Measurements from ENCODE around the gene ESRRA. TPM values are rescaled to one million over a fixed set of nuclear protein-coding genes. Genes with fewer than 3 reads are reported as not detected.

Gene ESRRA
- polyA plus RNA-seq, 1 donor from 2014 or later: 29.0 TPM

DNA sequence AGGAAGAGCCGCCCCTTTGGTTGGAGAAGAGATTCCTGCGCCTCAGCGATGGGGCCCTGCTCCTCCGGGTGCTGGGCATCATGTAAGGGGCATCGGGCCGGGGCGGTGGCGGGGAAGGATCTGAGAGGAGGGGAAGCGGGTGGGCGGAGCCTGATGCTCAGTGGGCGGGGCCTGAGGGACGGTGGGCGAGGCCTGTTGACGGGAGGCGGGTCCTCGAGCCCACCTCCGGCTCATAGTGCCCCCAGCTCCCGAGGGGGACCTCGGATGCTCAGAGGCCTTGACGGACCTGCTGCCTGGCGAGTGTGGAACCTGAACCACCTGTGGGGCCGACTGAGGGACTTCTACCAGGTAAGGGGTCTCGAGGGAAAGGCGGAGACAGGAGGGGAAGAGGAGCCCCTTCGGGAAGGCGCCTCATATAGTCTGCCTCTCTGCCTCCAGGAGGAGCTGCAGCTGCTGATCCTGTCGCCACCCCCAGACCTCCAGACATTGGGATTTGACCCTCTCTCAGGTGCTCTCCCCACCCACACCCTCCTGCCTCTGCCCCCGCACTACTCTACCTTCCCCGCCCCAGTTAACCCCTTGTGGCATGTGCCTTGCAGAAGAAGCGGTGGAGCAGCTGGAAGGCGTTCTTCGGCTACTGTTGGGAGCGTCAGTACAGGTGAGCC is 35.5 kb downstream of the ESRRA start:
- Histone ChIP-seq H3K79me2 (replicated peaks; ENCODE audit: insufficient read depth, low read length) (no peaks in the 10 kb centered on the region), H2AFZ (ENCODE audit: low read depth, low read length) (no peak overlapping the region), H3K27ac (ENCODE audit: low read length) (no peak overlapping the region), H3K4me3 (ENCODE audit: low read length) (no peak overlapping the region), H3K9me2 (ENCODE audit: insufficient read depth, low read length) (no peaks in the 10 kb centered on the region), H3K9me3 (ENCODE audit: low read length) (no peaks in the 10 kb centered on the region), H3K27me3 (ENCODE audit: insufficient read depth, low read depth, low read length) (no peaks in the 10 kb centered on the region), H3K36me3 (ENCODE audit: insufficient read depth, low read length) (no peaks in the 10 kb centered on the region), H3K9ac (ENCODE audit: low read length) (no peak overlapping the region), H3F3A (ENCODE audit: insufficient read depth, low read length, poor library complexity, severe bottlenecking) (no peaks in the 10 kb centered on the region), H3K4me2 (ENCODE audit: low read length) (no peak overlapping the region), H4K20me1 (ENCODE audit: insufficient read depth) (no peaks in the 10 kb centered on the region)
- no peak for TF ChIP-seq CTCF (IDR thresholded peaks at IDR 0.05; ENCODE audit: poor library complexity, severe bottlenecking)
- TF ChIP-seq POLR2AphosphoS5 (IDR thresholded peaks at IDR 0.05): no peak
- TF ChIP-seq SMC3 (conservative IDR thresholded peaks at IDR 0.05; ENCODE audit: poor library complexity): no peak
- TF ChIP-seq RAD21 (conservative IDR thresholded peaks at IDR 0.05): no peak
- TF ChIP-seq MXI1 (conservative IDR thresholded peaks at IDR 0.05; ENCODE audit: poor library complexity, severe bottlenecking): no peak
- TF ChIP-seq EZH2 (IDR thresholded peaks at IDR 0.05; ENCODE audit: borderline replicate concordance, insufficient read depth, low read length, poor library complexity, severe bottlenecking): no peak
- no peak for TF ChIP-seq EP300 (conservative IDR thresholded peaks at IDR 0.05; ENCODE audit: poor library complexity, severe bottlenecking)
- TF ChIP-seq, protein P1, sequence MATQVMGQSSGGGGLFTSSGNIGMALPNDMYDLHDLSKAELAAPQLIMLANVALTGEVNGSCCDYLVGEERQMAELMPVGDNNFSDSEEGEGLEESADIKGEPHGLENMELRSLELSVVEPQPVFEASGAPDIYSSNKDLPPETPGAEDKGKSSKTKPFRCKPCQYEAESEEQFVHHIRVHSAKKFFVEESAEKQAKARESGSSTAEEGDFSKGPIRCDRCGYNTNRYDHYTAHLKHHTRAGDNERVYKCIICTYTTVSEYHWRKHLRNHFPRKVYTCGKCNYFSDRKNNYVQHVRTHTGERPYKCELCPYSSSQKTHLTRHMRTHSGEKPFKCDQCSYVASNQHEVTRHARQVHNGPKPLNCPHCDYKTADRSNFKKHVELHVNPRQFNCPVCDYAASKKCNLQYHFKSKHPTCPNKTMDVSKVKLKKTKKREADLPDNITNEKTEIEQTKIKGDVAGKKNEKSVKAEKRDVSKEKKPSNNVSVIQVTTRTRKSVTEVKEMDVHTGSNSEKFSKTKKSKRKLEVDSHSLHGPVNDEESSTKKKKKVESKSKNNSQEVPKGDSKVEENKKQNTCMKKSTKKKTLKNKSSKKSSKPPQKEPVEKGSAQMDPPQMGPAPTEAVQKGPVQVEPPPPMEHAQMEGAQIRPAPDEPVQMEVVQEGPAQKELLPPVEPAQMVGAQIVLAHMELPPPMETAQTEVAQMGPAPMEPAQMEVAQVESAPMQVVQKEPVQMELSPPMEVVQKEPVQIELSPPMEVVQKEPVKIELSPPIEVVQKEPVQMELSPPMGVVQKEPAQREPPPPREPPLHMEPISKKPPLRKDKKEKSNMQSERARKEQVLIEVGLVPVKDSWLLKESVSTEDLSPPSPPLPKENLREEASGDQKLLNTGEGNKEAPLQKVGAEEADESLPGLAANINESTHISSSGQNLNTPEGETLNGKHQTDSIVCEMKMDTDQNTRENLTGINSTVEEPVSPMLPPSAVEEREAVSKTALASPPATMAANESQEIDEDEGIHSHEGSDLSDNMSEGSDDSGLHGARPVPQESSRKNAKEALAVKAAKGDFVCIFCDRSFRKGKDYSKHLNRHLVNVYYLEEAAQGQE (IDR thresholded peaks at IDR 0.05; ENCODE audit: borderline replicate concordance): no peak
- no peak for TF ChIP-seq TAF1 (IDR thresholded peaks at IDR 0.05; ENCODE audit: low read depth)

GRCh38 chr11:64341429-64341828 is 36.1 kb downstream of the ESRRA start:
- Histone ChIP-seq H3K4me2 (ENCODE audit: low read length) (no peak overlapping the region), H3K79me2 (replicated peaks; ENCODE audit: insufficient read depth, low read length) (no peaks in the 10 kb centered on the region), H3K27ac (ENCODE audit: low read length) (no peak overlapping the region), H3K9me2 (ENCODE audit: insufficient read depth, low read length) (no peaks in the 10 kb centered on the region), H3K36me3 (ENCODE audit: insufficient read depth, low read length) (no peaks in the 10 kb centered on the region), H2AFZ (ENCODE audit: low read depth, low read length) (no peak overlapping the region), H3K9ac (ENCODE audit: low read length) (no peak overlapping the region), H3K9me3 (ENCODE audit: low read length) (no peaks in the 10 kb centered on the region), H3F3A (ENCODE audit: insufficient read depth, low read length, poor library complexity, severe bottlenecking) (no peaks in the 10 kb centered on the region), H3K4me3 (ENCODE audit: low read length) (no peak overlapping the region), H3K27me3 (ENCODE audit: insufficient read depth, low read depth, low read length) (no peaks in the 10 kb centered on the region), H4K20me1 (ENCODE audit: insufficient read depth) (no peaks in the 10 kb centered on the region)
- TF ChIP-seq, protein P1 (IDR thresholded peaks at IDR 0.05; ENCODE audit: borderline replicate concordance): no peak
- TF ChIP-seq POLR2AphosphoS5 (IDR thresholded peaks at IDR 0.05): no peak
